WTC11 (cell line): ENCODE results near the gene WFDC9. TPM values are rescaled to one million over a fixed set of nuclear protein-coding genes. Genes with fewer than 3 reads are reported as not detected.

Source experiments
- ATAC-seq: fragments of 200-7000 bp; cut with Tn5 transposase; 2 replicates; pipeline ENCODE4 v1.10.0; 2021; ENCODE audit warnings: mild to moderate bottlenecking, moderate library complexity
- CTCF ChIA-PET: fragments of 300-600 bp; sonication (Branson Sonifier 250); formaldehyde crosslinking; loops from one replicate; lab custom pipeline; 2021; ENCODE audit warnings: antibody characterized with exemption; lab: Charles Lee
- POLR2A ChIA-PET: fragments of 350-600 bp; sonication (Branson Sonifier 250); formaldehyde crosslinking; loops from one replicate; lab custom pipeline; 2021; ENCODE audit warnings: antibody characterized with exemption; lab: Charles Lee
- DNase-seq: peaks from one replicate; pipeline ENCODE4 v3.0.0; 2021; ENCODE audit warnings: low spot score
- H3K27ac Mint-ChIP-seq: 2 replicates; pipeline ENCODE4 v1.8.0; 2021; ENCODE audit warnings: mixed read lengths
- H3K27me3 Mint-ChIP-seq: 2 replicates; pipeline ENCODE4 v1.8.0; 2021; ENCODE audit warnings: low read depth, mild to moderate bottlenecking, moderate library complexity, mixed read lengths
- H3K36me3 Mint-ChIP-seq: 2 replicates; pipeline ENCODE4 v1.8.0; 2021; ENCODE audit warnings: mixed read lengths
- H3K4me1 Mint-ChIP-seq: 2 replicates; pipeline ENCODE4 v1.8.0; 2022; ENCODE audit warnings: mixed read lengths
- H3K4me3 Mint-ChIP-seq: 2 replicates; pipeline ENCODE4 v1.8.0; 2021; ENCODE audit warnings: mild to moderate bottlenecking, moderate library complexity, mixed read lengths
- H3K9me3 Mint-ChIP-seq: 2 replicates; pipeline ENCODE4 v1.8.0; 2021; ENCODE audit warnings: mixed read lengths
- AR ChIP-seq: fragments of 250-450 bp; sonication (Bioruptor Pico); IDR thresholded peaks from 2 replicates; pipeline ENCODE4 v1.9.0; 2021; ENCODE audit warnings: mild to moderate bottlenecking
- ATF6 ChIP-seq: sonication (generic); formaldehyde crosslinking; IDR thresholded peaks from 2 replicates; pipeline ENCODE4 v1.8.1; 2023; ENCODE audit warnings: mild to moderate bottlenecking, missing genetic modification reagents
- CDX4 ChIP-seq: fragments of 250-450 bp; sonication (Bioruptor Pico); IDR thresholded peaks from 2 replicates; pipeline ENCODE4 v1.9.0; 2021; ENCODE audit warnings: moderate library complexity, mild to moderate bottlenecking, inconsistent platforms, borderline replicate concordance
- E2F1 ChIP-seq: sonication (generic); formaldehyde crosslinking; IDR thresholded peaks from 2 replicates; pipeline ENCODE4 v1.8.0; 2022; ENCODE audit warnings: mild to moderate bottlenecking, missing genetic modification reagents
- ELF4 ChIP-seq: sonication (generic); formaldehyde crosslinking; IDR thresholded peaks from 2 replicates; pipeline ENCODE4 v1.8.1; 2022; ENCODE audit warnings: low read depth, mild to moderate bottlenecking, moderate library complexity, missing genetic modification reagents
- EMX1 ChIP-seq: fragments of 250-450 bp; sonication (Bioruptor Pico); IDR thresholded peaks from 2 replicates; pipeline ENCODE4 v1.8.0; 2021; ENCODE audit warnings: mild to moderate bottlenecking
- ESRRA ChIP-seq: sonication (generic); formaldehyde crosslinking; IDR thresholded peaks from 2 replicates; pipeline ENCODE4 v1.8.1; 2022; ENCODE audit warnings: mild to moderate bottlenecking, missing genetic modification reagents, borderline replicate concordance
- ETV6 ChIP-seq: sonication (generic); formaldehyde crosslinking; IDR thresholded peaks from 2 replicates; pipeline ENCODE4 v1.8.1; 2022; ENCODE audit warnings: mild to moderate bottlenecking, missing genetic modification reagents
- FOXK1 ChIP-seq: sonication (generic); formaldehyde crosslinking; IDR thresholded peaks from 2 replicates; pipeline ENCODE4 v1.8.0; 2022; ENCODE audit warnings: mild to moderate bottlenecking, moderate library complexity, missing genetic modification reagents
- GRHL2 ChIP-seq: fragments of 250-450 bp; sonication (Bioruptor Pico); IDR thresholded peaks from 2 replicates; pipeline ENCODE4 v1.8.0; 2022; ENCODE audit warnings: mild to moderate bottlenecking, moderate library complexity; ENCODE audit not compliant: insufficient replicate concordance, severe bottlenecking
- GTF2I ChIP-seq: fragments of 250-450 bp; sonication (Bioruptor Pico); conservative IDR thresholded peaks from 2 replicates; pipeline ENCODE4 v1.4.0; 2021; ENCODE audit warnings: mild to moderate bottlenecking
- OVOL2 ChIP-seq: fragments of 250-450 bp; sonication (Bioruptor Pico); IDR thresholded peaks from 2 replicates; pipeline ENCODE4 v1.9.0; 2021; ENCODE audit warnings: mild to moderate bottlenecking, borderline replicate concordance
- PRDM15 ChIP-seq: sonication (generic); formaldehyde crosslinking; IDR thresholded peaks from 2 replicates; pipeline ENCODE4 v1.8.0; 2022; ENCODE audit warnings: missing genetic modification reagents
- RELA ChIP-seq: sonication (generic); formaldehyde crosslinking; IDR thresholded peaks from 2 replicates; pipeline ENCODE4 v1.8.1; 2022; ENCODE audit warnings: missing genetic modification reagents, mild to moderate bottlenecking, borderline replicate concordance
- RORB ChIP-seq: fragments of 250-450 bp; sonication (Bioruptor Pico); IDR thresholded peaks from 2 replicates; pipeline ENCODE4 v1.9.0; 2021; ENCODE audit warnings: mild to moderate bottlenecking
- TCF7 ChIP-seq: sonication (generic); formaldehyde crosslinking; IDR thresholded peaks from 2 replicates; pipeline ENCODE4 v1.8.0; 2022; ENCODE audit warnings: mild to moderate bottlenecking, low read depth, missing genetic modification reagents, moderate library complexity
- ZNF263 ChIP-seq: sonication (generic); formaldehyde crosslinking; IDR thresholded peaks from 2 replicates; pipeline ENCODE4 v1.8.1; 2022; ENCODE audit warnings: low read depth, mild to moderate bottlenecking, moderate library complexity, missing genetic modification reagents
- ZNF281 ChIP-seq: sonication (generic); formaldehyde crosslinking; IDR thresholded peaks from 2 replicates; pipeline ENCODE4 v1.8.0; 2023; ENCODE audit warnings: mild to moderate bottlenecking, missing genetic modification reagents
- total RNA-seq: library from RNA; stranded (reverse); gene quantifications from 3 replicates; pipeline ENCODE4 v1.2.3, GENCODE V29; 2021

WFDC9 gene
- total RNA-seq, 1 experiment from 2014 or later = not detected

- POLR2A ChIA-PET = interaction anchor here (0.6 kb wide), 1 partner anchor 289 kb away, joined by 6 read pairs; no protein-coding TSS in a partner anchor
- H3K36me3 Mint-ChIP-seq = peaks cover 15% of the 10 kb centered on the region
- TF ChIP-seq ZNF281 (CRISPR knock-in tag) (no peak), GRHL2 (CRISPR knock-in tag) (no peak), RELA (no peak), RORB (CRISPR knock-in tag) (no peak), FOXK1 (CRISPR knock-in tag) (no peak), E2F1 (CRISPR knock-in tag) (no peak), ELF4 (CRISPR knock-in tag) (no peak), GTF2I (CRISPR knock-in tag) (no peak), ZNF263 (CRISPR knock-in tag) (no peak)
- H3K4me3 Mint-ChIP-seq = no peak overlapping the region
- ATAC-seq (no peak), DNase-seq (no peak)
- CTCF ChIA-PET = interaction anchor here (1.1 to 1.2 kb wide), 2 partner anchors 40 to 181 kb away, joined by 3 read pairs; partner anchors contain the start of gene WFDC10A
- peaks cover 33% of the 10 kb centered on the region for H3K9me3 Mint-ChIP-seq
- H3K27ac Mint-ChIP-seq = no peak overlapping the region
- H3K27me3 Mint-ChIP-seq = peaks cover 5% of the 10 kb centered on the region; the same call in 1 of the 2 replicates
- peaks cover 10% of the 10 kb centered on the region for H3K4me1 Mint-ChIP-seq
Observed at GRCh38 chr20:45589725-45590124, 41.4 kb downstream of the WFDC9 start.

GRCh38 chr20:45588800-45589199, 42.3 kb downstream of the WFDC9 start:
- peaks cover 10% of the 10 kb centered on the region for H3K4me1 Mint-ChIP-seq
- POLR2A ChIA-PET = no interaction called here
- H3K27ac Mint-ChIP-seq = peak overlapping the region; percentile 1; the same call in 1 of the 2 replicates
- peaks cover 15% of the 10 kb centered on the region for H3K36me3 Mint-ChIP-seq
- DNase-seq (no peak), ATAC-seq (no peak)
- CTCF ChIA-PET = interaction anchor here (1.2 kb wide), 1 partner anchor 41 kb away, joined by 3 read pairs; the partner anchor contains the start of gene WFDC10A
- peaks cover 5% of the 10 kb centered on the region; the same call in 1 of the 2 replicates for H3K27me3 Mint-ChIP-seq
- H3K4me3 Mint-ChIP-seq = no peak overlapping the region
- peaks cover 25% of the 10 kb centered on the region for H3K9me3 Mint-ChIP-seq
- TF ChIP-seq ATF6 (CRISPR knock-in tag) (no peak), AR (CRISPR knock-in tag) (no peak), PRDM15 (CRISPR knock-in tag) (no peak), EMX1 (no peak), ETV6 (CRISPR knock-in tag) (no peak), OVOL2 (CRISPR knock-in tag) (no peak), TCF7 (CRISPR knock-in tag) (no peak), E2F1 (CRISPR knock-in tag) (no peak), ESRRA (no peak), ZNF263 (CRISPR knock-in tag) (no peak), CDX4 (CRISPR knock-in tag) (no peak)
